Lower leg skin (tissue), 3 donors: ENCODE results near the gene KMO.

ENCODE experiments used
- CTCF ChIP-seq, 3 donors: fragments of 450-650 bp; IDR thresholded peaks; one replicate each; pipeline ENCODE4 v1.5.1; 2016; ENCODE audit warnings: antibody characterized with exemption in 3 of 3, mild to moderate bottlenecking in 3 of 3, moderate library complexity in 2 of 3
- POLR2A ChIP-seq, 2 donors: fragments of 450-650 bp; IDR thresholded peaks; one replicate each; pipeline ENCODE4 v1.6.1; 2016 to 2017; ENCODE audit warnings: antibody characterized with exemption in 2 of 2, mild to moderate bottlenecking in 1 of 2, moderate library complexity in 1 of 2

GRCh38 chr1:241611063-241611462, 78.9 kb downstream of the KMO start:
- TF ChIP-seq CTCF (IDR thresholded peaks at IDR 0.05), result no peak
- no peak for TF ChIP-seq POLR2A (IDR thresholded peaks at IDR 0.05)
